AG10803 (cell line): ENCODE results near the gene CNGA1.

Experiments
- DNase-seq: peaks from one replicate; pipeline ENCODE4 v3.0.0; 2010; ENCODE audit warnings: low read depth
- H3K4me3 ChIP-seq: 2 replicates; pipeline ENCODE4 v1.5.1; 2011; ENCODE audit warnings: mild to moderate bottlenecking, low read length, control low read depth
- TF ChIP-seq, protein P1 (sequence below): conservative IDR thresholded peaks from 2 replicates; pipeline ENCODE4 v1.5.1; 2011; ENCODE audit warnings: mild to moderate bottlenecking, low read length, control low read depth, inconsistent platforms

Gene CNGA1

DNA sequence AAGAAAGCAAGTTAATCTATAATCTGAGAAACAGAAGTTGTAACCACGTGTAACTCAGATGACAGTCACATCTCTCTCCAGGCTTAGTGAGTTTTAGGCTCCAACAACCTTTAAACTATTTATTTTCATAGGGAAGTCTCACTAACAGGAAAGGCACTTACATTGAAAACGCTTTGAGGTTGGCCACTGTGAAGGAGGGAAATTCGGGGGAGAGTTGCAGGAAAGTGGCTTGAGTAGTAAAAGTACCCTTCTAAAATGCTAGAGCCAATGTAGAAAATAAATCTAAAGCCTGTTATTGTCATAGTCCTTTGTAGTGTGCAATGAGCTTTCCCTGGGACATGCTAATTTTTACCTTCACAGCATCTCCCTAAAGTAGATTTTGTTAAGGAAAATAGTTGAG is 101.1 kb downstream of the CNGA1 start:
- TF ChIP-seq, protein P1, sequence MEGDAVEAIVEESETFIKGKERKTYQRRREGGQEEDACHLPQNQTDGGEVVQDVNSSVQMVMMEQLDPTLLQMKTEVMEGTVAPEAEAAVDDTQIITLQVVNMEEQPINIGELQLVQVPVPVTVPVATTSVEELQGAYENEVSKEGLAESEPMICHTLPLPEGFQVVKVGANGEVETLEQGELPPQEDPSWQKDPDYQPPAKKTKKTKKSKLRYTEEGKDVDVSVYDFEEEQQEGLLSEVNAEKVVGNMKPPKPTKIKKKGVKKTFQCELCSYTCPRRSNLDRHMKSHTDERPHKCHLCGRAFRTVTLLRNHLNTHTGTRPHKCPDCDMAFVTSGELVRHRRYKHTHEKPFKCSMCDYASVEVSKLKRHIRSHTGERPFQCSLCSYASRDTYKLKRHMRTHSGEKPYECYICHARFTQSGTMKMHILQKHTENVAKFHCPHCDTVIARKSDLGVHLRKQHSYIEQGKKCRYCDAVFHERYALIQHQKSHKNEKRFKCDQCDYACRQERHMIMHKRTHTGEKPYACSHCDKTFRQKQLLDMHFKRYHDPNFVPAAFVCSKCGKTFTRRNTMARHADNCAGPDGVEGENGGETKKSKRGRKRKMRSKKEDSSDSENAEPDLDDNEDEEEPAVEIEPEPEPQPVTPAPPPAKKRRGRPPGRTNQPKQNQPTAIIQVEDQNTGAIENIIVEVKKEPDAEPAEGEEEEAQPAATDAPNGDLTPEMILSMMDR = no peak
- H3K4me3 ChIP-seq = no peak overlapping the region
- no peak for DNase-seq

DNA sequence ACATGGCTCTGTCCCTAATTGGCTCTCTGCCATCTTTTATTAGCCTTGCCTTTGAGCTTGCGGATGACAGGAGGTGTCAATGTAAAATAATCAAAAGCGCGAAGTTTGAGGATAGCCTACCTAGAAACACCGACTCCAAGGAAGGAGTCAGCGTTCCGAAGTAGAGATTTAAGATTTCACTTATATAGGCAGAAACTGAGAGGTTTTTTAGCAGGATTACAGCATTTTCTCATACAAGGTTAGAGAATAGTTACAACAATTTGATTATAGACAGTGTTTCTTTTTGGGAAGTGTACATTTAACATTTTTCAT is 101.6 kb downstream of the CNGA1 start:
- peak overlapping the region; percentile 76 for H3K4me3 ChIP-seq
- no peak for DNase-seq
- TF ChIP-seq, protein P1 = no peak

DNA sequence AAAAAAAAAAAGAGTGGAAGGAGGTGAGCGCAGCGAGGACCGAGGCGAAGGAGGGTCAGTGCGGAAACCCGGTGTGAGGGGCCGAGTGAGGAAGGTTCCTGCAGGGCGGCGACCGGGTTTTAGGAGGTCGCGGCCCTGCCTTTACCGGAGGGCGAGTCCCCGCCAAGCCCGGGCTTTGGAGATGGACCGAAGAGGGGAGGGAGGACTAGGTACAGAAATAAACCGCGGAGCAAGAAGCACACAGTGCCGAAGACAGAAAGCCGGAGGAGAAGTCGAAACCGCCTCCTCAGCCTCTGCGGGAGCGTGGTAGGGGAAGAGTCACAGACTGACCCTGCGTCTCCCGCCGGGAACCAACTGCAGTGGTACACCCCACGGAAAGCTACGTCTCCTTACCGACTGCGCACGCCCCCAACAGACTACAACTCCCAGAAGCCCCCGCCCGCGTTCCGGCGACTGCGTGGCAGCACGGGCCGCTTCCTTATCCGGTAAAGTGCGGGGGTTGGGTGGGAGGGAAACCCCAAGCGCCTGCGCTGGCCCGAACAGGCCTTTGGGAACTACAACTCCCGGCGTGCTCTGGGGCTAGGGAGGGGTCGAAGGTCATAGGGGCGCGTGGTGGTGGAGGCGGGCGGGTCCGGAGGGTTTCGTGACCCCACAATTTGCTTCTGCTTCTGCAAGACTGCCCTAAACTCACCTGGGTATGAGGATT is 102.1 kb downstream of the CNGA1 start, which contains the start of gene NFXL1:
NFXL1 (minus strand) TSS at position 364 of the 706 bp plus-strand sequence. CDS start 380 bp downstream, outside the sequence.
- H3K4me3 ChIP-seq = peak within 1 kb of the TSS; percentile 94
- peak; percentile 96 for DNase-seq
- TF ChIP-seq, protein P1 = no peak

DNA sequence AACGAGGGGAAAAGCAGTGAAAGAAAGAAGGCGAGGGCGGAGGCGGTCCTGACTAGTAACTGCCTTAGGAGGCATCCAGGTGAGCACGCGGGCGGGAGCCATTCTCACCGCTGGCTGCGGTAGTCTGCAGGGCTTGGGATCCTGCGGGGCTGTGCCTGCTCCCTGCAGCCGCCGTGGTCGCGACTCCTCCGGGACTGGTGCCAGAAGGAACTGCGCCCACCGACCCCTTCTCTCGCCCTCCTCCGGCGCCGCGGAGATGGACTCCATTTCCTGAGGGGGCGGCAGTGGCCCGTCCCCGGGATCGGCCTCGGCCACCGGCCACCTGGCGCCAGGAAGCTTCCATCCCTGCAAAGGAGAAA is 102.6 kb downstream of the CNGA1 start:
- TF ChIP-seq, protein P1 = no peak
- DNase-seq = no peak
- peak overlapping the region; percentile 94 for H3K4me3 ChIP-seq

DNA sequence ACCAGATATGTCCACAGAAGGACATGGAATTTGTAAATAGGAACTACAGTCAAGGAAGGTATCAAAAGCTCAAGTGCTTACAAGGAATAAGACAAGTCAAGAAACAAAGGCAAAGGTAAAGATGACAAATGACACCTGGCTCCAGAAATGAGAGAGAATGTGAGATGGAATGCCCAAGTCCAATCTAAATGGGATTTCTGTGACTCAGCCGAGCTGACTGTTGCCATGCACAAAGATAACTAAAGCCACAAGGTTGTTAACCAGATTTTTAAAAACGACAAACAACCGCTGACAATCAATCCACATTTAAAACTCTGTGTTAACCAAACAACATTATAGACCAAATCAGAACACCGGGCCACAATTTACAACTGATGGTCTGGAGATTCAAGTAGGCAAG is 103.2 kb downstream of the CNGA1 start:
- peak; percentile 21 for DNase-seq
- TF ChIP-seq, protein P1 = no peak
- H3K4me3 ChIP-seq = peak overlapping the region; percentile 94

DNA sequence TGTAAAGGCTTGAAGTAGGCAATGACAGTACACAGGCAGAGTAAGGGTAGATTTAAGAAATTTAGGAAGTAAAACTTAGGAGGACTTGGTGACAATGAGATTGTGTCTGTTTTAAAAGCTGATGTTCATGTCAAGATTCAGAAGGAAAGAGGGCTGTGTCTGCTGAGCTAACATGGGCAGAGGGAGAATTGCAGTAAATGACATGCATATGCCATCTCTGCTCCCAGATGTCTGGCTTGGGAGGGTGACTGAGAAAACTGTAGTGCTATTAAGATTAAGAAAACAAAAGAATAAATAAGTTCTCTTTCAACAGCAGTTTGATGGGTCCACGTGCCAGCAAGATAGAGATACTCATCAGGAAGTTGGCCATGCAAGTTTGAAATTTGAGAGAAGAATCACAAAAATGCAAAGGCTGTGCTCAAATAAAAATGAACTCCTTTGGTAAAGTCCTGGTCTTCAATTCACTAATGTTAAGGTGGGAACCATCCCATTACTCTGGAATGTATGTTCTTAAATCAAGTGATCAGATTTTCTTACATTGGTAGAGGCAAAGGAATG is 109.3 kb downstream of the CNGA1 start:
- DNase-seq = peak; percentile 27
- TF ChIP-seq, protein P1 = no peak
- H3K4me3 ChIP-seq = no peak overlapping the region

DNA sequence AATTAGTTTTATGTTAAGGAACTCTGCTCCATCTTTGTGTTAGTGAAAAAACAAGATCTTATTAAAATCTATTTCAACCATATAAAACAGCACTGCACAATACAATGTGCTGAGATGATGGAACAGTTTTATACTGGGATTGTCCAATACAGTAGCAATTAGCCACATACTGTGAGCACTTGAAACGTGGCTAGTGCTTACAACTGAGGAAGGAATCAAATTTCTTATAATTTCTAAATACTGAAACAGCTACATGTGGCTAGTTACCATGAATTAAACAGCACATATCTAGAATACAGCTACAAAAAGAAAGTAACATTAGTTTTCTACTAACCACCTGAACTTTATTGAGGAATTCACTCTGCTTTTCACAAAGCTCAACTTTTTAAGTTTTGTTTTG is 116.8 kb downstream of the CNGA1 start:
- no peak overlapping the region for H3K4me3 ChIP-seq
- TF ChIP-seq, protein P1 = no peak
- DNase-seq = no peak
